Osteocyte (in vitro differentiated cells): ENCODE results near the gene DYNC2I2. TPM values are rescaled to one million over a fixed set of nuclear protein-coding genes. Genes with fewer than 3 reads are reported as not detected.

Experiments used
- DNase-seq: peaks from one replicate; pipeline ENCODE4 v3.0.0; 2021; ENCODE audit warnings: mixed read lengths; ENCODE audit not compliant: unreplicated experiment; ENCODE audit errors: extremely low spot score
- H3K27ac Mint-ChIP-seq: one replicate; pipeline ENCODE4 v1.8.0; 2021; ENCODE audit warnings: mild to moderate bottlenecking, mixed read lengths; ENCODE audit not compliant: unreplicated experiment
- H3K27me3 Mint-ChIP-seq: one replicate; pipeline ENCODE4 v1.8.0; 2021; ENCODE audit warnings: mixed read lengths; ENCODE audit not compliant: unreplicated experiment
- H3K36me3 Mint-ChIP-seq: one replicate; pipeline ENCODE4 v1.8.0; 2021; ENCODE audit warnings: mixed read lengths; ENCODE audit not compliant: unreplicated experiment
- H3K4me1 Mint-ChIP-seq: one replicate; pipeline ENCODE4 v1.8.0; 2021; ENCODE audit warnings: mixed read lengths; ENCODE audit not compliant: unreplicated experiment
- H3K4me3 Mint-ChIP-seq: one replicate; pipeline ENCODE4 v1.8.0; 2021; ENCODE audit warnings: mild to moderate bottlenecking, moderate library complexity, mixed read lengths; ENCODE audit not compliant: unreplicated experiment
- H3K9me3 Mint-ChIP-seq: one replicate; pipeline ENCODE4 v1.8.0; 2021; ENCODE audit warnings: mixed read lengths; ENCODE audit not compliant: unreplicated experiment
- total RNA-seq: library from RNA; stranded (reverse); gene quantifications from 2 replicates; pipeline ENCODE4 v1.2.1, GENCODE V29; 2021
- TF ChIP-seq, protein P1 (sequence below): fragments of 200-600 bp; sonication (generic); IDR thresholded peaks from 2 replicates; pipeline ENCODE4 v1.5.0; 2021; ENCODE audit warnings: antibody characterized with exemption, mild to moderate bottlenecking, moderate library complexity

DYNC2I2 gene
- total RNA-seq, 1 donor from 2014 or later, result 62.5 TPM

GRCh38 chr9:128627906-128628305, 28.7 kb downstream of the DYNC2I2 start:
- H3K36me3 Mint-ChIP-seq, result peaks cover 56% of the 10 kb centered on the region
- H3K27me3 Mint-ChIP-seq, result no peaks in the 10 kb centered on the region
- DNase-seq, result no peak
- H3K27ac Mint-ChIP-seq, result peak overlapping the region; percentile 34
- no peak overlapping the region for H3K4me3 Mint-ChIP-seq
- TF ChIP-seq, protein P1, sequence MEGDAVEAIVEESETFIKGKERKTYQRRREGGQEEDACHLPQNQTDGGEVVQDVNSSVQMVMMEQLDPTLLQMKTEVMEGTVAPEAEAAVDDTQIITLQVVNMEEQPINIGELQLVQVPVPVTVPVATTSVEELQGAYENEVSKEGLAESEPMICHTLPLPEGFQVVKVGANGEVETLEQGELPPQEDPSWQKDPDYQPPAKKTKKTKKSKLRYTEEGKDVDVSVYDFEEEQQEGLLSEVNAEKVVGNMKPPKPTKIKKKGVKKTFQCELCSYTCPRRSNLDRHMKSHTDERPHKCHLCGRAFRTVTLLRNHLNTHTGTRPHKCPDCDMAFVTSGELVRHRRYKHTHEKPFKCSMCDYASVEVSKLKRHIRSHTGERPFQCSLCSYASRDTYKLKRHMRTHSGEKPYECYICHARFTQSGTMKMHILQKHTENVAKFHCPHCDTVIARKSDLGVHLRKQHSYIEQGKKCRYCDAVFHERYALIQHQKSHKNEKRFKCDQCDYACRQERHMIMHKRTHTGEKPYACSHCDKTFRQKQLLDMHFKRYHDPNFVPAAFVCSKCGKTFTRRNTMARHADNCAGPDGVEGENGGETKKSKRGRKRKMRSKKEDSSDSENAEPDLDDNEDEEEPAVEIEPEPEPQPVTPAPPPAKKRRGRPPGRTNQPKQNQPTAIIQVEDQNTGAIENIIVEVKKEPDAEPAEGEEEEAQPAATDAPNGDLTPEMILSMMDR, result no peak
- no peaks in the 10 kb centered on the region for H3K9me3 Mint-ChIP-seq
- H3K4me1 Mint-ChIP-seq, result no peaks in the 10 kb centered on the region

GRCh38 chr9:128627127-128627715, 29.4 kb downstream of the DYNC2I2 start:
- H3K4me3 Mint-ChIP-seq, result no peak overlapping the region
- H3K9me3 Mint-ChIP-seq, result no peaks in the 10 kb centered on the region
- H3K27ac Mint-ChIP-seq, result no peak overlapping the region
- no peaks in the 10 kb centered on the region for H3K4me1 Mint-ChIP-seq
- no peaks in the 10 kb centered on the region for H3K27me3 Mint-ChIP-seq
- no peak for DNase-seq
- TF ChIP-seq, protein P1, result no peak
- H3K36me3 Mint-ChIP-seq, result peaks cover 51% of the 10 kb centered on the region

- TF ChIP-seq, protein P1, result no peak
- Mint-ChIP-seq H3K9me3 (no peaks in the 10 kb centered on the region), H3K36me3 (peaks cover 52% of the 10 kb centered on the region), H3K4me3 (no peak overlapping the region), H3K27ac (peak overlapping the region; percentile 7), H3K4me1 (no peaks in the 10 kb centered on the region), H3K27me3 (no peaks in the 10 kb centered on the region)
- DNase-seq, result no peak
Observed at GRCh38 chr9:128626181-128626580, 30.5 kb downstream of the DYNC2I2 start.

DNA sequence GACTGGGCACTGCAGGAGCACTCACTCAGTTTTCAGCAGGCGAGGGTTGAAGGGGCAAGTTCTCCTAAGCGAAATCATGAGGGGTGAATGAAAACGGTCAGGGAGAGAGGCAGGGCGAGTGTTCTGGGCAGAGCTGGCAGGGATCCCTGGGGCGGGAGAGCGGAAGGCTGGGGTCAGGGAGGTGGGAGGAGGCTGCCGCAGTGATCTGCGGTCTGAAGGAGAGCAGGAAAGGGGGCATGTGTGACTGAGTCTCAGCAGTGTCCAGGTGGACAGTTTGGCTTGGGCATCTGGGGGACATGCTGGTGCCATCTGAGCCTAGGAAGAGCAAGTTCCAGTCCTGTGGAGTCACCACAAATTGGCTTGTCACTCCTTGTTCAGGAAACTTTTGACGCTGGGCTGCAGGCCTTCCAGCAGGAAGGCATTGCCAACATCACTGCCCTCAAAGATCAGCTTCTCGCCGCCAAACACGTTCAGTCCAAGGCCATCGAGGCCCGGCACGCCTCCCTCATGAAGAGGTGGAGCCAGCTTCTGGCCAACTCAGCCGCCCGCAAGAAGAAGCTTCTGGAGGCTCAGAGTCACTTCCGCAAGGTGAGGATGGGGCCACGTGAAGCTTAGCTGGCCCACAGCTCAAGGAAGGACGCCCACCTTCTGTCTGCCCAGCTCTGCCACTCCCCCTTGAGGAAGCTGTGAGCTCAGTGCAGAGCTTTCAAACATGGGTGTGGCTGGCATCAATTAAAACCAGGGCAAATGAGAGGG, 31.1 kb downstream of the DYNC2I2 start:
- H3K9me3 Mint-ChIP-seq, result no peaks in the 10 kb centered on the region
- no peak overlapping the region for H3K4me3 Mint-ChIP-seq
- TF ChIP-seq, protein P1, result no peak
- no peaks in the 10 kb centered on the region for H3K27me3 Mint-ChIP-seq
- no peaks in the 10 kb centered on the region for H3K4me1 Mint-ChIP-seq
- no peak for DNase-seq
- no peak overlapping the region for H3K27ac Mint-ChIP-seq
- peaks cover 57% of the 10 kb centered on the region for H3K36me3 Mint-ChIP-seq

DNA sequence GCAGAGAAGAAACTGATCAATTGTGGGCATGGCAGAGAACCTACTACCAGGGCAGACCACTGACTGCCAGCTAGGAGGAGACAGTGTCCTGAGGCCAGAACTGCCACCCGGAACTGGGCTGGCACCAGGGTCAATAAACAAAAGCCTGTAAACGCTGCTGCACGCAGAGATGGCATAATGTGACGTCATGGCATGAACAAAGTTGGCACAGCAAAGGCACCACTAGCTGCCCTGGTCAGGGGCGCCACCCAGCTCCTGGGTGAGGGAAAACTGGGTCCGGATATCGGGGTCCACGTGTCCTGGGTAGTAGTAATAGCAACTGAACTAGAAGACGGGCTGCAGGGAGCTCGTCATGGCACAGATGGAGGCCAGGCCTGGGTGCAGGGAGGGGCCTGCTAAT, 32.1 kb downstream of the DYNC2I2 start:
- Mint-ChIP-seq H3K27ac (no peak overlapping the region), H3K36me3 (peaks cover 52% of the 10 kb centered on the region)
- DNase-seq, result no peak

More for the DNA sequence above, 32.1 kb downstream of the DYNC2I2 start:
- Mint-ChIP-seq H3K27me3 (no peaks in the 10 kb centered on the region), H3K4me3 (no peak overlapping the region), H3K4me1 (no peaks in the 10 kb centered on the region), H3K9me3 (no peaks in the 10 kb centered on the region)
- TF ChIP-seq, protein P1, result no peak
